ENCODE data around the gene ACVR1. TPM values are rescaled to one million over a fixed set of nuclear protein-coding genes. Genes with fewer than 3 reads are reported as not detected.

The ACVR1 gene
- total and polyA plus RNA-seq, 2 of the 13 experiments (the other 11 are each of a cell fraction or from before 2014, with no cell fraction given): 2.3 to 5.4 TPM

DNA sequence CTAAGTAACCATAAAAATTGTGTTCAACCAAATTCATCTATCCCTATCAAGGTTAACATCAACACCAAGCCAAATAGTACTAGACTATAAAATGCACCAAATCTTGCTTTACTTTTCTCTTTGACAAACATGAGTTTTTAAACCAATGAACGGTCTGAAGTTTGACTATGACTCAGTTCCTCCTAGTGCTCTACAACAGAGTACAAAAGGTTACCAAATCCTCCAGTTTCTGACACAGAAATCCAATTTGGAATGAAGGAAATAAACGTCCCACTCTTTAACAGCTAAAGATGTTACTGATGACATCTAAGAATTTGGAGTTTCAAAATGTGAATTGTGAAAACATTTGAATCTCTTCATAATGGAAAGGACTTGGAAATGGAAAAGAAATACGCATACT is 11.8 kb upstream of the ACVR1 start:
- ATAC-seq (no peak), DNase-seq (ENCODE audit: low spot score) (no peak), FAIRE-seq (no peak)
- H3K27ac ChIP-seq (ENCODE audit: extremely low read length, insufficient read depth, low read length): no peak overlapping the region
- in situ Hi-C loops (cut with HindIII; ENCODE audit: extremely low pct_ligation_motif_present, low pct_unique_long_range_greater_than_20kb) (no loop called here), intact Hi-C loops (cut with micrococcal nuclease; ENCODE audit: unreplicated experiment) (no loop called here)
- no peak overlapping the region for H2AFZ ChIP-seq (ENCODE audit: low read length)
- BruUV-seq (replicated peaks): no TSS peak
- H3K27me3 ChIP-seq (ENCODE audit: control insufficient read depth in 1 of 2, insufficient read depth in 2 of 2, low read length in 2 of 2): no peaks in the 10 kb centered on the region
- H3K4me3 ChIP-seq (replicated peaks in 1 of 3; ENCODE audit: insufficient read depth in 1 of 3, low read depth in 2 of 3, low read length in 3 of 3): no peak overlapping the region
- no peak for TF ChIP-seq ZNF543 (CRISPR knock-in tag; IDR thresholded peaks at IDR 0.05)
- TF ChIP-seq ZNF367 (CRISPR knock-in tag; IDR thresholded peaks at IDR 0.05; ENCODE audit: borderline replicate concordance): no peak
- TF ChIP-seq YEATS4 (CRISPR knock-in tag; IDR thresholded peaks at IDR 0.05; ENCODE audit: borderline replicate concordance): no peak
- TF ChIP-seq MAF1 (CRISPR knock-in tag; IDR thresholded peaks at IDR 0.05; ENCODE audit: borderline replicate concordance): no peak
- no peak for TF ChIP-seq RXRB (CRISPR knock-in tag; IDR thresholded peaks at IDR 0.05; ENCODE audit: borderline replicate concordance)
- TF ChIP-seq ARNT (IDR thresholded peaks at IDR 0.05): no peak
- TF ChIP-seq, protein P1, sequence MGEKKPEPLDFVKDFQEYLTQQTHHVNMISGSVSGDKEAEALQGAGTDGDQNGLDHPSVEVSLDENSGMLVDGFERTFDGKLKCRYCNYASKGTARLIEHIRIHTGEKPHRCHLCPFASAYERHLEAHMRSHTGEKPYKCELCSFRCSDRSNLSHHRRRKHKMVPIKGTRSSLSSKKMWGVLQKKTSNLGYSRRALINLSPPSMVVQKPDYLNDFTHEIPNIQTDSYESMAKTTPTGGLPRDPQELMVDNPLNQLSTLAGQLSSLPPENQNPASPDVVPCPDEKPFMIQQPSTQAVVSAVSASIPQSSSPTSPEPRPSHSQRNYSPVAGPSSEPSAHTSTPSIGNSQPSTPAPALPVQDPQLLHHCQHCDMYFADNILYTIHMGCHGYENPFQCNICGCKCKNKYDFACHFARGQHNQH (CRISPR knock-in tag; IDR thresholded peaks at IDR 0.05): no peak
- TF ChIP-seq ZBTB3 (CRISPR knock-in tag; IDR thresholded peaks at IDR 0.05; ENCODE audit: borderline replicate concordance, low read depth): no peak
- TF ChIP-seq, protein P2, sequence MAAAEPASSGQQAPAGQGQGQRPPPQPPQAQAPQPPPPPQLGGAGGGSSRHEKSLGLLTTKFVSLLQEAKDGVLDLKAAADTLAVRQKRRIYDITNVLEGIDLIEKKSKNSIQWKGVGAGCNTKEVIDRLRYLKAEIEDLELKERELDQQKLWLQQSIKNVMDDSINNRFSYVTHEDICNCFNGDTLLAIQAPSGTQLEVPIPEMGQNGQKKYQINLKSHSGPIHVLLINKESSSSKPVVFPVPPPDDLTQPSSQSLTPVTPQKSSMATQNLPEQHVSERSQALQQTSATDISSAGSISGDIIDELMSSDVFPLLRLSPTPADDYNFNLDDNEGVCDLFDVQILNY (CRISPR knock-in tag; conservative IDR thresholded peaks at IDR 0.05): no peak
- no peaks in the 10 kb centered on the region for H3K79me2 ChIP-seq (ENCODE audit: insufficient read depth, low read length)
- no peak overlapping the region for H3K4me2 ChIP-seq (ENCODE audit: low read depth, low read length)
- H3K9me3 ChIP-seq (ENCODE audit: low read length): no peaks in the 10 kb centered on the region
- no peaks in the 10 kb centered on the region for H3K4me1 ChIP-seq (ENCODE audit: insufficient read depth, low read length)
- H3K36me3 ChIP-seq (replicated peaks in 1 of 2; ENCODE audit: control insufficient read depth in 1 of 2, insufficient read depth in 2 of 2, low read length in 2 of 2): no peaks in the 10 kb centered on the region
- H4K20me1 ChIP-seq (ENCODE audit: insufficient read depth, low read length): no peaks in the 10 kb centered on the region
- H3K9ac ChIP-seq (ENCODE audit: insufficient read depth, low read depth, low read length): no peak overlapping the region
- WGBS (ENCODE audit: low lambda C conversion rate): 24% methylated on average over 3 of the region's 3 CpGs
- ChIA-PET CTCF (ENCODE audit: low intra/inter-chr PET ratio, low total read pairs) (no interaction called here), POLR2A (no interaction called here)
